Gastroesophageal sphincter (tissue), 4 donors: ENCODE measurements around the gene SZT2. TPM values are rescaled to one million over a fixed set of nuclear protein-coding genes. Genes with fewer than 3 reads are reported as not detected.

Source experiments
- ATAC-seq: fragments of 150-250 bp; one replicate; pipeline ENCODE4 v1.9.1; 2016; ENCODE audit warnings: mild to moderate bottlenecking, moderate library complexity
- H3K27ac ChIP-seq, 4 donors: fragments of 200-600 bp; sonication (generic) in 3 of 4; 1 replicate in 3 of 4; 2 replicates in 1 of 4; pipeline ENCODE4 v1.5.1; 2016 to 2019
- H3K27me3 ChIP-seq: fragments of 200-600 bp; sonication (generic); one replicate; pipeline ENCODE4 v1.5.1; 2019
- H3K36me3 ChIP-seq, 2 donors: fragments of 200-600 bp; sonication (generic); one replicate each; pipeline ENCODE4 v1.5.1; 2019; ENCODE audit warnings: control low read depth in 1 of 2
- H3K4me1 ChIP-seq, 3 donors: fragments of 200-600 bp; sonication (generic); 1 replicate in 2 of 3; 2 replicates in 1 of 3; pipeline ENCODE4 v1.5.1; 2016 to 2019; ENCODE audit warnings: control low read depth in 2 of 3
- H3K4me3 ChIP-seq, 2 donors: fragments of 200-600 bp; sonication (generic); one replicate each; pipeline ENCODE4 v1.5.1; 2019; ENCODE audit warnings: mild to moderate bottlenecking in 1 of 2, moderate library complexity in 1 of 2
- H3K9me3 ChIP-seq, 3 donors: fragments of 200-600 bp; sonication (generic); one replicate each; pipeline ENCODE4 v1.5.1; 2017 to 2019; ENCODE audit warnings: control low read depth in 2 of 3
- CTCF ChIP-seq, 4 experiments: fragments of 200-600 bp in 2 of 4; fragments of 450-650 bp in 2 of 4; sonication (generic) in 1 of 4; IDR thresholded peaks; one replicate each; pipeline ENCODE4 v1.5.1; 2017 to 2019; ENCODE audit warnings: antibody characterized with exemption in 4 of 4, mild to moderate bottlenecking in 2 of 4, moderate library complexity in 2 of 4
- EP300 ChIP-seq: sonication (generic); formaldehyde crosslinking; IDR thresholded peaks from one replicate; pipeline ENCODE4 v1.6.1; 2017; ENCODE audit warnings: antibody characterized with exemption, mild to moderate bottlenecking
- POLR2A ChIP-seq, 2 donors: fragments of 450-650 bp; IDR thresholded peaks; one replicate each; pipeline ENCODE4 v1.6.1; 2017; ENCODE audit warnings: antibody characterized with exemption in 2 of 2, mild to moderate bottlenecking in 2 of 2, moderate library complexity in 1 of 2
- POLR2AphosphoS5 ChIP-seq: sonication (generic); formaldehyde crosslinking; IDR thresholded peaks from one replicate; pipeline ENCODE4 v1.6.1; 2017; ENCODE audit warnings: antibody characterized with exemption
- WGBS, 2 donors: methylation state at CpG; one replicate each; pipeline ENCODE4 v1.1.5; 2018; ENCODE audit warnings: low coverage in 1 of 2; 5-methylcytosine and 5-hydroxymethylcytosine counted together
- total RNA-seq, 4 donors: library from RNA; depleted of rRNA; stranded (reverse); fragments of >200 nt; gene quantifications; one replicate each; pipeline ENCODE4 v1.1.0, GENCODE V29; 2016

SZT2 gene
- total RNA-seq, 4 donors from 2014 or later: 13.1 to 40.0 (median 35.1) TPM

GRCh38 chr1:43432171-43432860 is 42.6 kb downstream of the SZT2 start:
- H3K4me3 ChIP-seq: no peak overlapping the region
- no peak for ATAC-seq
- no peak overlapping the region for H3K27ac ChIP-seq
- peaks cover 0 to 23% (median 9%) of the 10 kb centered on the region in 3 donors for H3K4me1 ChIP-seq
- TF ChIP-seq POLR2A (IDR thresholded peaks at IDR 0.05) (no peak), CTCF (IDR thresholded peaks at IDR 0.05) (no peak)
- H3K9me3 ChIP-seq: no peaks in the 10 kb centered on the region
- peaks cover 0 to 97% of the 10 kb centered on the region in 2 donors for H3K36me3 ChIP-seq
- H3K27me3 ChIP-seq: no peaks in the 10 kb centered on the region
- 100% methylated on average over 2 of the region's 9 CpGs; no CpG with 5 or more reads in 1 of the 2 donors for WGBS, 2 donors

GRCh38 chr1:43432907-43433306 is 43.2 kb downstream of the SZT2 start:
- Histone ChIP-seq H3K9me3 (no peaks in the 10 kb centered on the region), H3K27me3 (no peaks in the 10 kb centered on the region), H3K4me3 (no peak overlapping the region), H3K27ac (no peak overlapping the region), H3K4me1 (peaks cover 0 to 23% (median 9%) of the 10 kb centered on the region in 3 donors), H3K36me3 (peaks cover 0 to 97% of the 10 kb centered on the region in 2 donors)
- TF ChIP-seq POLR2AphosphoS5: no peak
- TF ChIP-seq EP300: no peak
- TF ChIP-seq POLR2A (IDR thresholded peaks at IDR 0.05): no peak
- no peak for TF ChIP-seq CTCF (IDR thresholded peaks at IDR 0.05)
- WGBS, 2 donors: 85% methylated on average over 4 of the region's 5 CpGs; no CpG with 5 or more reads in 1 of the 2 donors
- ATAC-seq: no peak

GRCh38 chr1:43434256-43434655 is 44.6 kb downstream of the SZT2 start:
- Histone ChIP-seq H3K36me3 (peaks cover 0 to 97% of the 10 kb centered on the region in 2 donors), H3K27me3 (no peaks in the 10 kb centered on the region), H3K27ac (peak overlapping the region in 1 of 4 donors; percentile 75), H3K4me3 (no peak overlapping the region), H3K9me3 (no peaks in the 10 kb centered on the region), H3K4me1 (peaks cover 0 to 23% (median 9%) of the 10 kb centered on the region in 3 donors)
- 76 to 80% methylated on average over 1 to 2 of the region's 7 CpGs for WGBS, 2 donors
- no peak for TF ChIP-seq POLR2AphosphoS5
- TF ChIP-seq POLR2A (IDR thresholded peaks at IDR 0.05): no peak
- TF ChIP-seq CTCF (IDR thresholded peaks at IDR 0.05): no peak
- TF ChIP-seq EP300: no peak
- no peak for ATAC-seq

GRCh38 chr1:43435146-43436145 is 45.7 kb downstream of the SZT2 start:
- Histone ChIP-seq H3K27ac (peak overlapping the region; percentile 45 to 80 (median 74)), H3K36me3 (peaks cover 0 to 97% of the 10 kb centered on the region in 2 donors), H3K9me3 (no peaks in the 10 kb centered on the region), H3K4me3 (no peak overlapping the region), H3K4me1 (peaks cover 0 to 23% (median 9%) of the 10 kb centered on the region in 3 donors), H3K27me3 (no peaks in the 10 kb centered on the region)
- WGBS, 2 donors: 54 to 58% methylated on average over 10 to 14 of the region's 14 CpGs
- TF ChIP-seq POLR2AphosphoS5 (peak; percentile 63), EP300 (no peak)
- peak; percentile 93 for ATAC-seq

- Histone ChIP-seq H3K9me3 (no peaks in the 10 kb centered on the region), H3K27ac (peak overlapping the region in 2 of 4 donors; percentile 75 to 80), H3K4me1 (peaks cover 0 to 23% (median 9%) of the 10 kb centered on the region in 3 donors), H3K36me3 (peaks cover 0 to 97% of the 10 kb centered on the region in 2 donors), H3K4me3 (no peak overlapping the region), H3K27me3 (no peaks in the 10 kb centered on the region)
- TF ChIP-seq POLR2AphosphoS5 (no peak), EP300 (no peak), CTCF (IDR thresholded peaks at IDR 0.05) (no peak), POLR2A (IDR thresholded peaks at IDR 0.05) (no peak)
- ATAC-seq: no peak
- 93% methylated on average over 3 of the region's 3 CpGs; no CpG with 5 or more reads in 1 of the 2 donors for WGBS, 2 donors
Measured at GRCh38 chr1:43436371-43436770, 46.7 kb downstream of the SZT2 start.
